ENCODE measurements around the gene ODF4.

GRCh38 chr17:8368193-8368592 is 28.6 kb downstream of the ODF4 start:
- TF ChIP-seq BHLHE40 (IDR thresholded peaks at IDR 0.05; ENCODE audit: low read depth, low read length) (no peak), CTCF (conservative IDR thresholded peaks at IDR 0.05; ENCODE audit: low read depth, low read length) (no peak), POLR2A (IDR thresholded peaks at IDR 0.05; ENCODE audit: low read depth, low read length) (no peak), MXI1 (IDR thresholded peaks at IDR 0.05; ENCODE audit: borderline replicate concordance, low read depth, low read length) (no peak), MAFK (IDR thresholded peaks at IDR 0.05; ENCODE audit: low read depth, low read length) (no peak), FOS (IDR thresholded peaks at IDR 0.05; ENCODE audit: low read depth, low read length) (no peak), MAZ (IDR thresholded peaks at IDR 0.05; ENCODE audit: borderline replicate concordance, low read depth, low read length) (no peak), SMC3 (IDR thresholded peaks at IDR 0.05; ENCODE audit: low read depth, low read length) (no peak)
